Measurements from ENCODE around the gene OR10V1.

- no peak for TF ChIP-seq CTCF (conservative IDR thresholded peaks at IDR 0.05; ENCODE audit: low read length)
- TF ChIP-seq EZH2phosphoT487 (IDR thresholded peaks at IDR 0.05; ENCODE audit: borderline replicate concordance): no peak
Observed at GRCh38 chr11:59692915-59693314, 20.7 kb downstream of the OR10V1 start.
